Neuron (in vitro differentiated cells): ENCODE measurements around the gene LRP1B.

Source experiments
- H2AFZ ChIP-seq: one replicate; pipeline ENCODE4 v1.6.1; 2013; ENCODE audit warnings: low read depth, mild to moderate bottlenecking, inconsistent platforms, low read length, moderate library complexity
- H3K27me3 ChIP-seq: one replicate; pipeline ENCODE4 v1.6.1; 2013; ENCODE audit warnings: low read length; ENCODE audit not compliant: insufficient read depth
- H3K36me3 ChIP-seq: one replicate; pipeline ENCODE4 v1.6.1; 2013; ENCODE audit warnings: low read length; ENCODE audit not compliant: insufficient read depth
- H3K4me1 ChIP-seq: one replicate; pipeline ENCODE4 v1.6.1; 2013; ENCODE audit warnings: low read length; ENCODE audit not compliant: insufficient read depth
- H3K4me3 ChIP-seq: 2 replicates; pipeline ENCODE4 v1.5.1; 2013; ENCODE audit warnings: mild to moderate bottlenecking, low read length, moderate library complexity
- H3K9me3 ChIP-seq: one replicate; pipeline ENCODE4 v1.6.1; 2013; ENCODE audit warnings: low read length

LRP1B gene

GRCh38 chr2:140410695-140411094 lies 1720.1 kb downstream of the LRP1B start:
- no peaks in the 10 kb centered on the region for H3K36me3 ChIP-seq
- peaks cover 2% of the 10 kb centered on the region for H3K9me3 ChIP-seq
- H3K27me3 ChIP-seq = no peaks in the 10 kb centered on the region
- H2AFZ ChIP-seq = no peak overlapping the region
- no peaks in the 10 kb centered on the region for H3K4me1 ChIP-seq
- no peak overlapping the region for H3K4me3 ChIP-seq

- Histone ChIP-seq H3K36me3 (no peaks in the 10 kb centered on the region), H2AFZ (no peak overlapping the region), H3K27me3 (no peaks in the 10 kb centered on the region), H3K4me3 (no peak overlapping the region), H3K4me1 (no peaks in the 10 kb centered on the region), H3K9me3 (peaks cover under 1% of the 10 kb centered on the region)
Observed at GRCh38 chr2:140401056-140401455, 1729.8 kb downstream of the LRP1B start.

- no peaks in the 10 kb centered on the region for H3K9me3 ChIP-seq
- H3K36me3 ChIP-seq = no peaks in the 10 kb centered on the region
- no peak overlapping the region for H3K4me3 ChIP-seq
- no peaks in the 10 kb centered on the region for H3K27me3 ChIP-seq
- H3K4me1 ChIP-seq = no peaks in the 10 kb centered on the region
- no peak overlapping the region for H2AFZ ChIP-seq
Observed at GRCh38 chr2:140392824-140393223, 1738.0 kb downstream of the LRP1B start.

- Histone ChIP-seq H3K27me3 (no peaks in the 10 kb centered on the region), H3K4me3 (no peak overlapping the region), H3K4me1 (no peaks in the 10 kb centered on the region), H2AFZ (no peak overlapping the region), H3K36me3 (no peaks in the 10 kb centered on the region), H3K9me3 (no peaks in the 10 kb centered on the region)
Observed at GRCh38 chr2:140384946-140385345, 1745.9 kb downstream of the LRP1B start.

- H2AFZ ChIP-seq = no peak overlapping the region
- no peaks in the 10 kb centered on the region for H3K36me3 ChIP-seq
- no peaks in the 10 kb centered on the region for H3K9me3 ChIP-seq
- H3K4me3 ChIP-seq = no peak overlapping the region
- H3K27me3 ChIP-seq = no peaks in the 10 kb centered on the region
- H3K4me1 ChIP-seq = no peaks in the 10 kb centered on the region
Observed at GRCh38 chr2:140383781-140384180, 1747.0 kb downstream of the LRP1B start.

- no peaks in the 10 kb centered on the region for H3K36me3 ChIP-seq
- no peaks in the 10 kb centered on the region for H3K9me3 ChIP-seq
- no peak overlapping the region for H3K4me3 ChIP-seq
- no peak overlapping the region for H2AFZ ChIP-seq
- no peaks in the 10 kb centered on the region for H3K4me1 ChIP-seq
- no peaks in the 10 kb centered on the region for H3K27me3 ChIP-seq
Observed at GRCh38 chr2:140376686-140377085, 1754.1 kb downstream of the LRP1B start.

- H3K27me3 ChIP-seq = no peaks in the 10 kb centered on the region
- no peaks in the 10 kb centered on the region for H3K36me3 ChIP-seq
- H3K4me1 ChIP-seq = no peaks in the 10 kb centered on the region
- no peak overlapping the region for H2AFZ ChIP-seq
- H3K4me3 ChIP-seq = no peak overlapping the region
- no peaks in the 10 kb centered on the region for H3K9me3 ChIP-seq
Observed at GRCh38 chr2:140363131-140363530, 1767.7 kb downstream of the LRP1B start.

GRCh38 chr2:140362361-140362760 lies 1768.5 kb downstream of the LRP1B start:
- no peaks in the 10 kb centered on the region for H3K36me3 ChIP-seq
- H3K4me1 ChIP-seq = no peaks in the 10 kb centered on the region
- no peak overlapping the region for H3K4me3 ChIP-seq
- H3K9me3 ChIP-seq = no peaks in the 10 kb centered on the region
- H2AFZ ChIP-seq = no peak overlapping the region
- H3K27me3 ChIP-seq = no peaks in the 10 kb centered on the region

GRCh38 chr2:140359056-140359771 lies 1771.6 kb downstream of the LRP1B start:
- Histone ChIP-seq H2AFZ (no peak overlapping the region), H3K4me3 (no peak overlapping the region), H3K9me3 (no peaks in the 10 kb centered on the region), H3K4me1 (peaks cover 19% of the 10 kb centered on the region), H3K27me3 (no peaks in the 10 kb centered on the region), H3K36me3 (no peaks in the 10 kb centered on the region)

GRCh38 chr2:140356697-140357096 lies 1774.1 kb downstream of the LRP1B start:
- Histone ChIP-seq H2AFZ (peak overlapping the region; percentile 10), H3K4me1 (peaks cover 21% of the 10 kb centered on the region), H3K4me3 (no peak overlapping the region), H3K36me3 (no peaks in the 10 kb centered on the region), H3K27me3 (no peaks in the 10 kb centered on the region), H3K9me3 (no peaks in the 10 kb centered on the region)

GRCh38 chr2:140355511-140356090 lies 1775.2 kb downstream of the LRP1B start:
- H3K9me3 ChIP-seq = no peaks in the 10 kb centered on the region
- peak overlapping the region; percentile 10 for H2AFZ ChIP-seq
- no peaks in the 10 kb centered on the region for H3K27me3 ChIP-seq
- no peak overlapping the region for H3K4me3 ChIP-seq
- H3K4me1 ChIP-seq = peaks cover 23% of the 10 kb centered on the region
- no peaks in the 10 kb centered on the region for H3K36me3 ChIP-seq

GRCh38 chr2:140354544-140354943 lies 1776.3 kb downstream of the LRP1B start:
- Histone ChIP-seq H3K36me3 (no peaks in the 10 kb centered on the region), H3K4me1 (peaks cover 23% of the 10 kb centered on the region), H3K4me3 (no peak overlapping the region), H3K27me3 (no peaks in the 10 kb centered on the region), H2AFZ (no peak overlapping the region), H3K9me3 (no peaks in the 10 kb centered on the region)

- no peak overlapping the region for H2AFZ ChIP-seq
- no peaks in the 10 kb centered on the region for H3K9me3 ChIP-seq
- no peak overlapping the region for H3K4me3 ChIP-seq
- H3K4me1 ChIP-seq = peaks cover 28% of the 10 kb centered on the region
- H3K36me3 ChIP-seq = no peaks in the 10 kb centered on the region
- no peaks in the 10 kb centered on the region for H3K27me3 ChIP-seq
Observed at GRCh38 chr2:140353541-140353940, 1777.3 kb downstream of the LRP1B start.

GRCh38 chr2:140351692-140352091 lies 1779.1 kb downstream of the LRP1B start:
- no peaks in the 10 kb centered on the region for H3K36me3 ChIP-seq
- H3K4me3 ChIP-seq = no peak overlapping the region
- no peaks in the 10 kb centered on the region for H3K9me3 ChIP-seq
- H3K27me3 ChIP-seq = no peaks in the 10 kb centered on the region
- no peak overlapping the region for H2AFZ ChIP-seq
- H3K4me1 ChIP-seq = peaks cover 26% of the 10 kb centered on the region
